Measurements from ENCODE around the gene MCIDAS. TPM values are rescaled to one million over a fixed set of nuclear protein-coding genes. Genes with fewer than 3 reads are reported as not detected.

MCIDAS gene
- total RNA-seq, 1 experiment from 2014 or later = 0.39 TPM

DNA sequence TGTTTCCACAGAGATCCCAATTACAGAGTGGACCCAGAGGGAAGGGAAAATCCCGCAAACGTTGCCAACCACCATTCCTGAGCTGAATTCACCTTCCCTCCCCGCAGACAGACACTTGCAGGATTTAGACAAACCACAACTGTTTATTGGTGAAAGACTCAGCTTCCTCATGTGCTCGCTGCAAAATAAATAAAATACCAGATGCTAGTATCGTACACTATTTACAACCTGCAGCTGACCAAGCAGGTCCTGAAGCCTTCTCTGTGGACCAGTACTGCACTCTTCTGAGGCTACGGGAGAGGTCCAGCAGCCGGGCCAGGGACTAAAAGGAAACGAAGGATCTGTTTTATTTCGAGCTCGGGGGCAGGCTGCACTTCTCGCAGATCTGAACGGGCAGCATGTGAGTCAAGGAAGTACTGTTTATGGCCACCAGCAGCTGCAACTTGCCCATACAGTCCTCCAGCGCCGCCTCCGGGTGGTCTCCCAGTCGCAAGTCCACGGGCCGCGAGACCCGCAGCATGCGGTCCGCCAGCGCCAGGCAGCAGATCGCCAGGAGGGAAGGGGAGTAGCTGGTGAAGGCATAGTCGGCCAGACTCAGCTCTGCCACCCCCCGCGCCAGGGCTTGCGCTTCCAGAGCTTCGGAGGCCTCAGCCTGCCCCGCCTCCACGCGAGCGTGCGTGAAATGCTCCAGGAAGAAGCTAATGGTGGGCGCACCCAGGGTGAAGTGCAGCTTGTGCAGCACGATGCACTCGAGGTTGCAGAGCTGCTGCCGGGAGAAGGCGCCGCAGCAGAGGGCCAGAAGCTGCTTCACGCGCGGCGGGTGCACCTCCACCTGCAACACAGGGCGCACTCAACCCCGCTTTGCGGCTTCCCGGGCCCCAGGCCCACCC is 4.2 kb upstream of the MCIDAS start:
- Histone ChIP-seq H4K5ac (ENCODE audit: insufficient read length, low read depth, low read length) (no peak overlapping the region), H2BK15ac (ENCODE audit: low read depth, low read length) (no peak overlapping the region), H3K23me2 (ENCODE audit: insufficient read length, low read depth, low read length, poor library complexity, severe bottlenecking) (peaks cover 29% of the 10 kb centered on the region), H4K91ac (ENCODE audit: insufficient read length, low read depth, low read length) (no peak overlapping the region), H2BK5ac (ENCODE audit: insufficient read length, low read length) (no peak overlapping the region), H3K9me3 (ENCODE audit: control insufficient read depth, low read depth, low read length) (no peaks in the 10 kb centered on the region), H3K4ac (ENCODE audit: low read depth, low read length) (no peak overlapping the region), H2BK20ac (ENCODE audit: low read depth, low read length, poor library complexity, severe bottlenecking) (no peak overlapping the region), H3K4me1 (ENCODE audit: insufficient read depth, low read length) (no peaks in the 10 kb centered on the region), H3K14ac (ENCODE audit: insufficient read depth, low read length) (no peak overlapping the region), H3K56ac (ENCODE audit: insufficient read length, low read depth, low read length) (peak overlapping the region; percentile 46), H3K79me2 (ENCODE audit: insufficient read depth, low read length) (no peaks in the 10 kb centered on the region), H2BK12ac (ENCODE audit: insufficient read length, low read depth, low read length) (no peak overlapping the region), H3T11ph (ENCODE audit: low read length) (no peak overlapping the region), H4K20me1 (ENCODE audit: control insufficient read depth, insufficient read depth, insufficient read length) (peaks cover 4% of the 10 kb centered on the region), H3K27ac (ENCODE audit: insufficient read length, low read depth, low read length) (no peak overlapping the region), H2AK5ac (ENCODE audit: insufficient read length, low read length) (no peak overlapping the region), H3K27me3 (ENCODE audit: insufficient read depth, low read length) (peaks cover 76% of the 10 kb centered on the region), H3K4me2 (ENCODE audit: insufficient read depth, insufficient read length, low read length) (peak overlapping the region; percentile 95), H3K18ac (ENCODE audit: insufficient read length, low read depth, low read length) (no peak overlapping the region), H2BK120ac (ENCODE audit: low read depth, low read length, poor library complexity, severe bottlenecking) (no peak overlapping the region), H3K79me1 (ENCODE audit: insufficient read depth, low read depth, low read length, poor library complexity, severe bottlenecking) (no peaks in the 10 kb centered on the region), H4K8ac (replicated peaks; ENCODE audit: insufficient read length, low read depth, low read length) (no peak overlapping the region), H3K23ac (ENCODE audit: insufficient read length, low read depth, low read length) (no peak overlapping the region), H2AFZ (ENCODE audit: low read length) (no peak overlapping the region), H3K9ac (ENCODE audit: extremely low read depth, insufficient read length, low read length) (no peak overlapping the region)
- WGBS (ENCODE audit: extremely low coverage, insufficient read length, low lambda C conversion rate) = no CpG with 5 or more reads among the region's 48 CpGs
- TF ChIP-seq, protein P1, sequence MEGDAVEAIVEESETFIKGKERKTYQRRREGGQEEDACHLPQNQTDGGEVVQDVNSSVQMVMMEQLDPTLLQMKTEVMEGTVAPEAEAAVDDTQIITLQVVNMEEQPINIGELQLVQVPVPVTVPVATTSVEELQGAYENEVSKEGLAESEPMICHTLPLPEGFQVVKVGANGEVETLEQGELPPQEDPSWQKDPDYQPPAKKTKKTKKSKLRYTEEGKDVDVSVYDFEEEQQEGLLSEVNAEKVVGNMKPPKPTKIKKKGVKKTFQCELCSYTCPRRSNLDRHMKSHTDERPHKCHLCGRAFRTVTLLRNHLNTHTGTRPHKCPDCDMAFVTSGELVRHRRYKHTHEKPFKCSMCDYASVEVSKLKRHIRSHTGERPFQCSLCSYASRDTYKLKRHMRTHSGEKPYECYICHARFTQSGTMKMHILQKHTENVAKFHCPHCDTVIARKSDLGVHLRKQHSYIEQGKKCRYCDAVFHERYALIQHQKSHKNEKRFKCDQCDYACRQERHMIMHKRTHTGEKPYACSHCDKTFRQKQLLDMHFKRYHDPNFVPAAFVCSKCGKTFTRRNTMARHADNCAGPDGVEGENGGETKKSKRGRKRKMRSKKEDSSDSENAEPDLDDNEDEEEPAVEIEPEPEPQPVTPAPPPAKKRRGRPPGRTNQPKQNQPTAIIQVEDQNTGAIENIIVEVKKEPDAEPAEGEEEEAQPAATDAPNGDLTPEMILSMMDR (conservative IDR thresholded peaks at IDR 0.05) = no peak
- Mint-ChIP-seq H3K4me3 (peak overlapping the region; percentile 74 to 92), H3K36me3 (ENCODE audit: insufficient read depth in 1 of 3, low read depth in 3 of 3) (peaks cover 0 to 2% (median 0%) of the 10 kb centered on the region in 3 experiments; a peak in 2 of 7 replicates), H3K27me3 (ENCODE audit: low read depth) (peaks cover 96% of the 10 kb centered on the region), H3K4me1 (peaks cover 31 to 40% of the 10 kb centered on the region in 2 experiments), H3K27ac (no peak overlapping the region), H3K9me3 (peaks cover 3 to 11% of the 10 kb centered on the region in 2 experiments)
- peak; percentile 46 for DNase-seq
